Gastrocnemius medialis (tissue), 4 donors: Measurements from ENCODE around the gene GALNT15. TPM values are rescaled to one million over a fixed set of nuclear protein-coding genes. Genes with fewer than 3 reads are reported as not detected.
A peak's percentile ranks its signal among the peaks of the same experiment; 100 is the strongest.

ENCODE experiments used
- ATAC-seq, 2 donors: fragments of 150-250 bp; one replicate each; pipeline ENCODE4 v1.9.1; 2016
- DNase-seq, 2 donors: peaks; one replicate each; pipeline ENCODE4 v3.0.0-alpha.2; 2019
- H3K27ac ChIP-seq, 4 donors: fragments of 200-600 bp; sonication (generic); 1 replicate in 1 of 4; 2 replicates in 3 of 4; pipeline ENCODE4 v1.5.1; 2016 to 2018; ENCODE audit warnings: mild to moderate bottlenecking in 2 of 4, moderate library complexity in 1 of 4
- H3K27me3 ChIP-seq, 3 donors: fragments of 200-600 bp; sonication (generic) in 2 of 3; 1 replicate in 1 of 3; 2 replicates in 2 of 3; pipeline versions ENCODE4 v1.5.1 to v1.6.0; 2016 to 2019; ENCODE audit warnings: mild to moderate bottlenecking in 1 of 3, moderate library complexity in 1 of 3
- H3K36me3 ChIP-seq, 2 donors: fragments of 200-600 bp; sonication (generic) in 1 of 2; one replicate each; pipeline ENCODE4 v1.5.1; 2017 to 2018
- H3K4me1 ChIP-seq, 2 donors: fragments of 200-600 bp; sonication (generic) in 1 of 2; one replicate each; pipeline ENCODE4 v1.5.1; 2016 to 2017; ENCODE audit warnings: mild to moderate bottlenecking in 2 of 2
- H3K4me3 ChIP-seq, 4 donors: fragments of 200-600 bp; sonication (generic) in 3 of 4; 1 replicate in 1 of 4; 2 replicates in 3 of 4; pipeline ENCODE4 v1.5.1; 2016 to 2019; ENCODE audit warnings: mild to moderate bottlenecking in 2 of 4
- H3K9me3 ChIP-seq, 3 donors: fragments of 200-600 bp; sonication (generic) in 2 of 3; 1 replicate in 1 of 3; 2 replicates in 2 of 3; pipeline ENCODE4 v1.5.1; 2016 to 2019
- POLR2A ChIP-seq, 2 donors: fragments of 450-650 bp; IDR thresholded peaks; one replicate each; pipeline ENCODE4 v1.6.1; 2017; ENCODE audit warnings: antibody characterized with exemption in 2 of 2, mild to moderate bottlenecking in 2 of 2, moderate library complexity in 2 of 2
- in situ Hi-C, 4 donors: fragments of 200-750 bp; cut with MboI; loops; one replicate each; pipeline versions ENCODE4 v1.15.0 to v1.8.0; 2017; ENCODE audit warnings: low sequenced_read_pairs in 4 of 4
- intact Hi-C: fragments of 100-400 bp; cut with DNase I; formaldehyde crosslinking; loops from one replicate; pipeline ENCODE4 v1.15.1; 2023; ENCODE audit warnings: low total_unique reads
- total RNA-seq, 4 donors: library from RNA; depleted of rRNA; stranded (reverse); fragments of >200 nt; gene quantifications; one replicate each; pipeline versions ENCODE4 v1.1.0 to v1.2.3, GENCODE V29; 2016
- TF ChIP-seq, protein P1 (sequence below), 5 experiments: fragments of 450-650 bp in 3 of 5; fragments of 200-600 bp in 2 of 5; sonication (generic) in 2 of 5; IDR thresholded peaks in 4 of 5; conservative IDR thresholded peaks in 1 of 5; 1 replicate in 4 of 5; 2 replicates in 1 of 5; pipeline ENCODE4 v1.5.1; 2016 to 2019; ENCODE audit warnings: antibody characterized with exemption in 5 of 5, mild to moderate bottlenecking in 3 of 5, moderate library complexity in 3 of 5

The GALNT15 gene
- total RNA-seq, 4 donors from 2014 or later, result 57.6 to 94.0 (median 79.6) TPM

DNA sequence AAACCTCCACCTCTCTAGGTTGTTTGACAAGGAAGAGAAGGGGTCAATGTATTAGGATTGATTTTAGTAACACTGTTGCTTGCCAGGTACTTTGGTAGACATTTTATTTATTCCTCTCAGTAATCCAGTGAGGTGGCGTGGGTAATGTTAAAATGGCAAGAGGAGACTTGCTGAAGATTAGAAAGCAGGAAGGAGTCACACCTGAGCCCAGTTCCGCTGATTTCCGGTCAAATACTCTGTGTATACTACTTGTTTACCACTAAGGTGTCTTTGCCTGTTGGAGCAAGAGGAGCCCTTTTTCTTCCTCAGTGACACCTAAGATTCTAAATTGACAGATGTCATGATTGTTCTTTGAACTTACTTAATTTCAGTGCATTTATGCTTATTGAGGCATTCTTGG lies 92.2 kb downstream of the GALNT15 start:
- DNase-seq (no peak), ATAC-seq (no peak)
- H3K36me3 ChIP-seq, result peaks cover 0 to 10% of the 10 kb centered on the region in 2 donors
- intact Hi-C loops (loop anchor here (10.0 kb wide), 1 partner anchor 628 kb away; no protein-coding TSS in a partner anchor), in situ Hi-C loops (loop anchor here in 1 of 4 donors (25.0 kb wide), 1 partner anchor 654 kb away; the partner anchor contains the start of genes BTD and HACL1)
- H3K9me3 ChIP-seq, result no peaks in the 10 kb centered on the region
- peak overlapping the region in 2 of 4 donors; percentile 65 to 73 for H3K4me3 ChIP-seq
- H3K27me3 ChIP-seq, result no peaks in the 10 kb centered on the region
- peaks cover 40 to 43% of the 10 kb centered on the region in 2 donors for H3K4me1 ChIP-seq
- peak overlapping the region; percentile 85 to 98 (median 92) for H3K27ac ChIP-seq
- TF ChIP-seq POLR2A (IDR thresholded peaks at IDR 0.05), result no peak
- TF ChIP-seq, protein P1, sequence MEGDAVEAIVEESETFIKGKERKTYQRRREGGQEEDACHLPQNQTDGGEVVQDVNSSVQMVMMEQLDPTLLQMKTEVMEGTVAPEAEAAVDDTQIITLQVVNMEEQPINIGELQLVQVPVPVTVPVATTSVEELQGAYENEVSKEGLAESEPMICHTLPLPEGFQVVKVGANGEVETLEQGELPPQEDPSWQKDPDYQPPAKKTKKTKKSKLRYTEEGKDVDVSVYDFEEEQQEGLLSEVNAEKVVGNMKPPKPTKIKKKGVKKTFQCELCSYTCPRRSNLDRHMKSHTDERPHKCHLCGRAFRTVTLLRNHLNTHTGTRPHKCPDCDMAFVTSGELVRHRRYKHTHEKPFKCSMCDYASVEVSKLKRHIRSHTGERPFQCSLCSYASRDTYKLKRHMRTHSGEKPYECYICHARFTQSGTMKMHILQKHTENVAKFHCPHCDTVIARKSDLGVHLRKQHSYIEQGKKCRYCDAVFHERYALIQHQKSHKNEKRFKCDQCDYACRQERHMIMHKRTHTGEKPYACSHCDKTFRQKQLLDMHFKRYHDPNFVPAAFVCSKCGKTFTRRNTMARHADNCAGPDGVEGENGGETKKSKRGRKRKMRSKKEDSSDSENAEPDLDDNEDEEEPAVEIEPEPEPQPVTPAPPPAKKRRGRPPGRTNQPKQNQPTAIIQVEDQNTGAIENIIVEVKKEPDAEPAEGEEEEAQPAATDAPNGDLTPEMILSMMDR (IDR thresholded peaks at IDR 0.05 in 4 of 5, conservative IDR thresholded peaks at IDR 0.05 in 1 of 5), result no peak

- in situ Hi-C loops (loop anchor here in 1 of 4 donors (25.0 kb wide), 1 partner anchor 659 kb away; the partner anchor contains the start of genes BTD and HACL1), intact Hi-C loops (no loop called here)
- no peaks in the 10 kb centered on the region for H3K27me3 ChIP-seq
- H3K9me3 ChIP-seq, result no peaks in the 10 kb centered on the region
- ATAC-seq (no peak), DNase-seq (no peak)
- H3K4me1 ChIP-seq, result peaks cover 28 to 31% of the 10 kb centered on the region in 2 donors
- H3K27ac ChIP-seq, result no peak overlapping the region
- TF ChIP-seq POLR2A (IDR thresholded peaks at IDR 0.05), result no peak
- TF ChIP-seq, protein P1 (IDR thresholded peaks at IDR 0.05 in 4 of 5, conservative IDR thresholded peaks at IDR 0.05 in 1 of 5), result no peak
- no peak overlapping the region for H3K4me3 ChIP-seq
- H3K36me3 ChIP-seq, result peaks cover 0 to 13% of the 10 kb centered on the region in 2 donors
These were observed 96.4 kb downstream of the GALNT15 start for GRCh38 chr3:16270855-16271254.

DNA sequence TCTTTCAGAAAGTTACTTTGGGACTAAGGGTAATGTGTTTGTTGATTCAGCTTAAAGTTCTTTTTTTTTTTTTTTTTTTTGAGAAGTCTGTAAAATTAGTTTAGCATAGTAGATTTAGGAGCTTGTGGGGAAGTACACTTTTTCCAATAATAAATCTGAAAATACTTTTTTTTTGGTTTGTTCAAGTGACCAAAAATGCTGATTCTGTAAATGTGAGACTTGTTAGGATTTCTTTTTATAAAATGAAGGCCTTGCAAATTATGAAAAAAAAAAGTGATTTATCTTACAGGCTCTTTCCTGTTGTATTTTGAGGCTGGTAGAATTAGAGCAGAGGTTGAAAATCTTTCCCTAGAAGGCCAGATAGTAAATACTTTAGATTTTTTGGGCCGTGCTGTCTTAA lies 98.1 kb downstream of the GALNT15 start:
- Histone ChIP-seq H3K27ac (no peak overlapping the region), H3K4me1 (peaks cover 20 to 22% of the 10 kb centered on the region in 2 donors), H3K4me3 (no peak overlapping the region), H3K36me3 (peaks cover 0 to 13% of the 10 kb centered on the region in 2 donors), H3K27me3 (no peaks in the 10 kb centered on the region), H3K9me3 (no peaks in the 10 kb centered on the region)
- no peak for TF ChIP-seq POLR2A (IDR thresholded peaks at IDR 0.05)
- TF ChIP-seq, protein P1 (IDR thresholded peaks at IDR 0.05 in 4 of 5, conservative IDR thresholded peaks at IDR 0.05 in 1 of 5), result no peak
- intact Hi-C loops (no loop called here), in situ Hi-C loops (loop anchor here in 1 of 4 donors (25.0 kb wide), 1 partner anchor 660 kb away; the partner anchor contains the start of genes BTD and HACL1)
- no peak for ATAC-seq
- DNase-seq, result no peak

GRCh38 chr3:16273867-16274266 lies 99.4 kb downstream of the GALNT15 start:
- no peak for TF ChIP-seq POLR2A (IDR thresholded peaks at IDR 0.05)
- TF ChIP-seq, protein P1 (IDR thresholded peaks at IDR 0.05 in 4 of 5, conservative IDR thresholded peaks at IDR 0.05 in 1 of 5), result no peak
- in situ Hi-C loops (loop anchor here in 1 of 4 donors (25.0 kb wide), 1 partner anchor 662 kb away; the partner anchor contains the start of genes BTD and HACL1), intact Hi-C loops (no loop called here)
- DNase-seq, result no peak
- ATAC-seq, result no peak
- H3K4me1 ChIP-seq, result peaks cover 20 to 22% of the 10 kb centered on the region in 2 donors
- peaks cover 0 to 13% of the 10 kb centered on the region in 2 donors for H3K36me3 ChIP-seq
- no peak overlapping the region for H3K27ac ChIP-seq
- H3K4me3 ChIP-seq, result no peak overlapping the region
- H3K27me3 ChIP-seq, result no peaks in the 10 kb centered on the region
- no peaks in the 10 kb centered on the region for H3K9me3 ChIP-seq
